DOHH2 (cell line): ENCODE results near the gene UVRAG.
A peak's percentile ranks its signal among the peaks of the same experiment; 100 is the strongest.

Experiments
- H3F3A ChIP-seq: fragments of 200-600 bp; sonication (generic), shearing (Covaris generic); 2 replicates; pipeline ENCODE4 v1.6.0; 2016; ENCODE audit warnings: antibody characterized with exemption, mild to moderate bottlenecking; ENCODE audit not compliant: control insufficient read depth, insufficient read depth
- H3K27ac ChIP-seq: fragments of 200-600 bp; sonication (generic); 2 replicates; pipeline ENCODE4 v1.5.1; 2014; ENCODE audit warnings: low read depth, mild to moderate bottlenecking, low read length, moderate library complexity
- H3K27me3 ChIP-seq: fragments of 200-600 bp; sonication (generic); 2 replicates; pipeline ENCODE4 v1.6.1; 2014; ENCODE audit warnings: mild to moderate bottlenecking, low read length, mixed read lengths; ENCODE audit not compliant: control insufficient read depth
- H3K36me3 ChIP-seq: fragments of 200-600 bp; sonication (generic); 2 replicates; pipeline ENCODE4 v1.6.1; 2014; ENCODE audit warnings: mild to moderate bottlenecking, low read length, moderate library complexity, mixed read lengths; ENCODE audit not compliant: control insufficient read depth
- H3K4me1 ChIP-seq: fragments of 200-600 bp; sonication (generic); 2 replicates; pipeline ENCODE4 v1.6.1; 2014; ENCODE audit warnings: mild to moderate bottlenecking, low read length, mixed read lengths; ENCODE audit not compliant: control insufficient read depth
- H3K4me2 ChIP-seq: fragments of 200-600 bp; sonication (generic); 2 replicates; pipeline ENCODE4 v1.6.0; 2014; ENCODE audit warnings: mild to moderate bottlenecking, low read length, moderate library complexity
- H3K4me3 ChIP-seq: fragments of 200-600 bp; sonication (generic); 2 replicates; pipeline ENCODE4 v1.5.1; 2014; ENCODE audit warnings: mild to moderate bottlenecking, low read length, mixed read lengths
- H3K79me2 ChIP-seq: fragments of 200-600 bp; sonication (generic); 2 replicates; pipeline ENCODE4 v1.6.1; 2014; ENCODE audit warnings: mild to moderate bottlenecking, low read length, mixed read lengths; ENCODE audit not compliant: control insufficient read depth
- H3K9me2 ChIP-seq: fragments of 200-600 bp; sonication (generic); replicated peaks from 2 replicates; pipeline ENCODE4 v1.6.1; 2014; ENCODE audit warnings: mild to moderate bottlenecking, low read length, mixed read lengths; ENCODE audit not compliant: control insufficient read depth
- H3K9me3 ChIP-seq: fragments of 200-600 bp; sonication (generic); 2 replicates; pipeline ENCODE4 v1.6.1; 2014; ENCODE audit warnings: antibody characterized with exemption, low read length, mixed read lengths; ENCODE audit not compliant: control insufficient read depth, insufficient read depth
- H4K20me1 ChIP-seq: fragments of 200-600 bp; sonication (generic); 2 replicates; pipeline ENCODE4 v1.6.0; 2014; ENCODE audit warnings: low read depth, mild to moderate bottlenecking, antibody characterized with exemption, low read length, moderate library complexity; ENCODE audit not compliant: control insufficient read depth, insufficient read depth
- CTCF ChIP-seq: fragments of 200-600 bp; sonication (generic); IDR thresholded peaks from one replicate; pipeline ENCODE4 v1.5.1; 2014; ENCODE audit warnings: antibody characterized with exemption, mild to moderate bottlenecking, low read depth, low read length; ENCODE audit not compliant: poor library complexity, severe bottlenecking
- EZH2phosphoT487 ChIP-seq: fragments of 200-600 bp; sonication (generic); IDR thresholded peaks from 2 replicates; pipeline ENCODE4 v1.6.1; 2017; ENCODE audit warnings: borderline replicate concordance, mild to moderate bottlenecking, antibody characterized with exemption, low read length, moderate library complexity, mixed read lengths

The UVRAG gene

GRCh38 chr11:75896843-75897419, 81.9 kb downstream of the UVRAG start:
- Histone ChIP-seq H3F3A (peaks cover 24% of the 10 kb centered on the region), H3K36me3 (peaks cover 85% of the 10 kb centered on the region), H3K4me2 (no peak overlapping the region), H3K4me1 (peaks cover 46% of the 10 kb centered on the region), H3K9me3 (no peaks in the 10 kb centered on the region), H3K9me2 (no peaks in the 10 kb centered on the region), H3K4me3 (no peak overlapping the region), H3K79me2 (peaks cover 85% of the 10 kb centered on the region), H3K27ac (peak overlapping the region; percentile 25), H4K20me1 (peaks cover 11% of the 10 kb centered on the region), H3K27me3 (no peaks in the 10 kb centered on the region)
- TF ChIP-seq EZH2phosphoT487 (no peak), CTCF (peak; percentile 68)

GRCh38 chr11:75898871-75899270, 83.9 kb downstream of the UVRAG start:
- H3K27me3 ChIP-seq, result no peaks in the 10 kb centered on the region
- H3K9me3 ChIP-seq, result no peaks in the 10 kb centered on the region
- H3K79me2 ChIP-seq, result peaks cover 85% of the 10 kb centered on the region
- peaks cover 82% of the 10 kb centered on the region for H3K36me3 ChIP-seq
- H3F3A ChIP-seq, result peaks cover 22% of the 10 kb centered on the region
- H4K20me1 ChIP-seq, result peaks cover 13% of the 10 kb centered on the region
- H3K27ac ChIP-seq, result no peak overlapping the region
- H3K4me1 ChIP-seq, result peaks cover 34% of the 10 kb centered on the region
- H3K9me2 ChIP-seq, result no peaks in the 10 kb centered on the region
- no peak overlapping the region for H3K4me2 ChIP-seq
- TF ChIP-seq CTCF, result no peak
- TF ChIP-seq EZH2phosphoT487, result no peak
- H3K4me3 ChIP-seq, result no peak overlapping the region

- no peaks in the 10 kb centered on the region for H3K9me2 ChIP-seq
- H4K20me1 ChIP-seq, result peaks cover 13% of the 10 kb centered on the region
- H3K4me3 ChIP-seq, result no peak overlapping the region
- no peaks in the 10 kb centered on the region for H3K27me3 ChIP-seq
- no peaks in the 10 kb centered on the region for H3K9me3 ChIP-seq
- peaks cover 86% of the 10 kb centered on the region for H3K79me2 ChIP-seq
- H3K4me2 ChIP-seq, result no peak overlapping the region
- H3F3A ChIP-seq, result peaks cover 18% of the 10 kb centered on the region
- no peak overlapping the region for H3K27ac ChIP-seq
- peaks cover 82% of the 10 kb centered on the region for H3K36me3 ChIP-seq
- peaks cover 26% of the 10 kb centered on the region for H3K4me1 ChIP-seq
- TF ChIP-seq CTCF (no peak), EZH2phosphoT487 (no peak)
Observed at GRCh38 chr11:75899806-75900205, 84.8 kb downstream of the UVRAG start.

DNA sequence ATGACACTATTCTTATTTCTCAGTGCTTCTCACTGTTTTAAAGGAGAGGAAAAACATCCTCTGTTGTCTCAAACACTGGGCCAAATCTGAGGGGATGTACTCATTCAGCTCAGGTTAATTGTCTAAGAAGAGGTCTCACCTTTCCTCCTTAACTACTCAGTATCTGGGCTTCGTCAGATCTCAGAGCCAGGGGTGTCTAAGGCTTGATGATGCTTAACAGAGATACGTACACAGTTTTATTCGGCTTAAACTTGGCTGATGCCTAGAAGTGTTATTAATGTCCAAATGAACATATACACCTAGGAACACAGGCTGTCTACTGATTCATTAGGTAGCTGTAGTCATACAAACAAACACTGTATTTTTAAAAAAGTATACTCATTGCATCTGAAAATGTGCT, 85.8 kb downstream of the UVRAG start:
- Histone ChIP-seq H3F3A (peaks cover 11% of the 10 kb centered on the region), H3K9me3 (no peaks in the 10 kb centered on the region), H3K27ac (no peak overlapping the region), H3K79me2 (peaks cover 93% of the 10 kb centered on the region), H3K27me3 (no peaks in the 10 kb centered on the region), H3K4me2 (no peak overlapping the region), H3K4me1 (peaks cover 25% of the 10 kb centered on the region), H4K20me1 (peaks cover 18% of the 10 kb centered on the region), H3K9me2 (no peaks in the 10 kb centered on the region), H3K4me3 (no peak overlapping the region), H3K36me3 (peaks cover 85% of the 10 kb centered on the region)
- TF ChIP-seq CTCF (no peak), EZH2phosphoT487 (no peak)
